Chondrocyte (in vitro differentiated cells): ENCODE measurements around the gene USP3. TPM values are rescaled to one million over a fixed set of nuclear protein-coding genes. Genes with fewer than 3 reads are reported as not detected.

ENCODE experiments used
- DNase-seq: peaks from one replicate; pipeline ENCODE4 v3.0.0; 2021; ENCODE audit warnings: mixed read lengths, low spot score
- H3K27ac Mint-ChIP-seq: one replicate; pipeline ENCODE4 v1.8.0; 2021; ENCODE audit warnings: mild to moderate bottlenecking, moderate library complexity, mixed read lengths; ENCODE audit not compliant: unreplicated experiment
- H3K27me3 Mint-ChIP-seq: 2 replicates; pipeline ENCODE4 v1.8.0; 2021; ENCODE audit warnings: low read depth, mixed read lengths
- H3K36me3 Mint-ChIP-seq: 2 replicates; pipeline ENCODE4 v1.8.0; 2021; ENCODE audit warnings: low read depth, mixed read lengths
- H3K4me1 Mint-ChIP-seq: 2 replicates; pipeline ENCODE4 v1.8.0; 2021; ENCODE audit warnings: low read depth, mild to moderate bottlenecking, mixed read lengths
- H3K4me3 Mint-ChIP-seq: one replicate; pipeline ENCODE4 v1.8.0; 2021; ENCODE audit warnings: mild to moderate bottlenecking, moderate library complexity, mixed read lengths; ENCODE audit not compliant: unreplicated experiment
- H3K9me3 Mint-ChIP-seq: 2 replicates; pipeline ENCODE4 v1.8.0; 2021; ENCODE audit warnings: low read depth, mixed read lengths
- CTCF ChIP-seq: fragments of 200-600 bp; sonication (generic); IDR thresholded peaks from 2 replicates; pipeline ENCODE4 v1.5.0; 2021; ENCODE audit warnings: antibody characterized with exemption, mild to moderate bottlenecking, moderate library complexity
- total RNA-seq: library from RNA; stranded (reverse); gene quantifications from 3 replicates; pipeline ENCODE4 v1.2.1, GENCODE V29; 2021

USP3 gene
- total RNA-seq, 1 donor from 2014 or later = 27.6 TPM

- H3K27ac Mint-ChIP-seq = no peak overlapping the region
- peaks cover 47% of the 10 kb centered on the region for H3K36me3 Mint-ChIP-seq
- DNase-seq = no peak
- no peaks in the 10 kb centered on the region for H3K27me3 Mint-ChIP-seq
- no peaks in the 10 kb centered on the region for H3K9me3 Mint-ChIP-seq
- no peak overlapping the region for H3K4me3 Mint-ChIP-seq
- H3K4me1 Mint-ChIP-seq = no peaks in the 10 kb centered on the region
- no peak for TF ChIP-seq CTCF
Measured at GRCh38 chr15:63628123-63628822, 123.9 kb downstream of the USP3 start.

- Mint-ChIP-seq H3K36me3 (peaks cover 47% of the 10 kb centered on the region), H3K9me3 (no peaks in the 10 kb centered on the region), H3K27ac (no peak overlapping the region), H3K27me3 (no peaks in the 10 kb centered on the region), H3K4me1 (peaks cover 4% of the 10 kb centered on the region), H3K4me3 (no peak overlapping the region)
- DNase-seq = no peak
- TF ChIP-seq CTCF = no peak
Measured at GRCh38 chr15:63630036-63630751, 125.8 kb downstream of the USP3 start.

GRCh38 chr15:63633312-63633711, 128.9 kb downstream of the USP3 start:
- peaks cover 41% of the 10 kb centered on the region for H3K36me3 Mint-ChIP-seq
- no peaks in the 10 kb centered on the region for H3K9me3 Mint-ChIP-seq
- no peak for TF ChIP-seq CTCF
- no peak for DNase-seq
- H3K4me1 Mint-ChIP-seq = peaks cover 4% of the 10 kb centered on the region
- H3K4me3 Mint-ChIP-seq = no peak overlapping the region
- no peaks in the 10 kb centered on the region for H3K27me3 Mint-ChIP-seq
- no peak overlapping the region for H3K27ac Mint-ChIP-seq

- H3K4me1 Mint-ChIP-seq = peaks cover 4% of the 10 kb centered on the region
- no peak overlapping the region for H3K27ac Mint-ChIP-seq
- H3K4me3 Mint-ChIP-seq = no peak overlapping the region
- H3K36me3 Mint-ChIP-seq = peaks cover 40% of the 10 kb centered on the region
- H3K9me3 Mint-ChIP-seq = no peaks in the 10 kb centered on the region
- TF ChIP-seq CTCF = no peak
- H3K27me3 Mint-ChIP-seq = no peaks in the 10 kb centered on the region
- no peak for DNase-seq
Measured at GRCh38 chr15:63634154-63634553, 129.8 kb downstream of the USP3 start.

GRCh38 chr15:63636518-63637061, 132.2 kb downstream of the USP3 start:
- TF ChIP-seq CTCF = no peak
- no peak overlapping the region for H3K27ac Mint-ChIP-seq
- peaks cover 37% of the 10 kb centered on the region for H3K36me3 Mint-ChIP-seq
- peaks cover 4% of the 10 kb centered on the region for H3K4me1 Mint-ChIP-seq
- H3K9me3 Mint-ChIP-seq = no peaks in the 10 kb centered on the region
- DNase-seq = no peak
- H3K27me3 Mint-ChIP-seq = no peaks in the 10 kb centered on the region
- H3K4me3 Mint-ChIP-seq = no peak overlapping the region
